NCI-H510A treated with DMSO at 0.1 percent for 48 hours (cell line): ENCODE results near the gene SGPP1.
A peak's percentile ranks its signal among the peaks of the same experiment; 100 is the strongest.
"Not testable (repeated sequence)": the region's sequence is repeated elsewhere in the genome, so short reads cannot be mapped to it uniquely, and the experiment has no call there.

ENCODE experiments used
- DNase-seq: peaks from one replicate; lab custom pipeline; 2025; lab: John Stamatoyannopoulos, UW

SGPP1 gene

DNA sequence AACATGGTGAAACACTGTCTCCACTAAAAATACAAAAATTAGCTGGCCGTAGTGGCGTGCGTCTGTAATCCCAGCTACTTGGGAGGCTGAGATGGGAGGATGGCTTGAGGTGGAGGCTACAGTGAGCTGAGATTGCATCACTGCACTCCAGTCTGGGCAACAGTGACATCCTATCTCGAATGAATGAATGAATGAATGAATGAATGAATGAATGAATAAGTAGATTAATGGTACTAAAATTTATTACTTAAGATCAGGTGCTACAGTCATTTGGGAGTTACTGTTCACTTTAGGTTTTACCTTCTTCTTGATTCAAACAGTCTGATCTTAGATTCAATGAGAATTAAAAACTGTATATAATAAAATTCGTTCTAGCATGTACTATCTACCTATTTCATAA, 54.6 kb downstream of the SGPP1 start:
- no peak for DNase-seq

DNA sequence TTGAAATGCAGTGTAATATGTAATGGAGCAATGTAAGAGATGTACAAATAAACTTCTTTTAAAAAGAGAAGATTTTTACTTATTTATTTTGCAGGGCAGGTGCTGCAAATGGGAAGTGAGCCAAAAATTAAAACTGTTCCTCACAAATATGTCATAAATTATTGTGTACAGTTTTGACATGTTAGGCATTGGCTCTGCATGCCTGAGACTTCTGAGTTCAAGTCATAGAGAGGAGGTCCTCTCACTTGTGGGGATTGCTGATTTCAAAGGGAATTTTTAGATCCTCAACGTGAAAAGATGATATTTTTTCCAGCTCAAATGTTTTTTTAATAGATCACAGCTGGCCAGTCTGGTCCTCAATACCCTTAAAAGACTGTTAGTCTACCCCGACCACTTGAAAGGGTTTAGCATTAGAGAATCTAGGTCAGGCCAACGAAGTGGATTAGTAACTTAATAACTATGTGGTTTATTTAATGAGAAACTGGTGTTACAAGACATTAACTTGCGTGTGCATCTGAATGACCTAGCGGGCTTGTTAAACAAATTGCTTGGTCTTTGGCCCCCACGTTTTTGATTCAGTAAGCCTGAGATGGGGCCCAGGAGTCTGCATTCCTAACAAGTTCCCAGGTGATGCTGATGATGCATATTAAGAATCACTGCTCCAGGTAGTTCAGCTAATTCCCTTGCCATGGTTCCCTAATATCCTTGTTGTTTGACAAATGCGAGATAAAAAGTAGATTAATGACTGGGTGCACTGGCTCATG, 55.3 kb downstream of the SGPP1 start:
- DNase-seq = peak; percentile 11

DNA sequence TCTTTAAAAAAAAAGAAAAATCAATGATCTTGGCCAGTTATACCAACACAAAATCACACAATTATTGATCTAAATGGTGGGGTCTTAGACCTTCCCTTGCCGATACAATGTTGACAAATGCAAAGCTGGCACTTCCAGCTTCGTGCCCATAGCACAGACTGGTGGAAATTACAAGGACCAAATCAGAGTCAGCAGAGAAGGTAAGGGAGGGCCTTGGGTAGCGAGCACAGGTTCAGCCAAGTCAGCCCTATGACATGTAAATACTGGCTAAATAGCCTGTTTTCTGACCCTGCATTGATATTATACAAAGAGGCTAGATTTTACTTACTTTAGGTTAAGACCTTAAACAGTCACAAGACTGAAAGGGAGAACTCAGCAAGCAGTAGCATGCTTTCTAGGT, 55.9 kb downstream of the SGPP1 start:
- no peak for DNase-seq

DNA sequence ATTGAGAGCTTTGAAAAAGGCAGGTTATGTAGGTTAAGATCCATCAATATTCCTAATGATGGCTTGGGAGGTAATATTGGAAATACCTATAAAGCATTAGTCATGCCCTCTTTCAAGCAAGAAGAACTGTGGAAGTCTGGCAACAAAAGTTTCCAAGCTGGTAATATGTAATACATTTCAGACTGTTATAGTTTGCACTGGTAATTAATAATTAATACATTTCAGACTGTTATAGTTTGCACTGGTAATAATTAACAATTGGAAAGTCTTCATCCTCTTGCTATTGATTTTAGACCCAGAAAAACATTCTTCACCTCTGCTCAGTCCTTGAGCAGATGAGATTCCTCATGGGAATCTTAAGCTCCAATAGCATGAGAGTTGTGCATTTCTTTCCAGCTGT, 57.2 kb downstream of the SGPP1 start:
- DNase-seq = no peak

DNA sequence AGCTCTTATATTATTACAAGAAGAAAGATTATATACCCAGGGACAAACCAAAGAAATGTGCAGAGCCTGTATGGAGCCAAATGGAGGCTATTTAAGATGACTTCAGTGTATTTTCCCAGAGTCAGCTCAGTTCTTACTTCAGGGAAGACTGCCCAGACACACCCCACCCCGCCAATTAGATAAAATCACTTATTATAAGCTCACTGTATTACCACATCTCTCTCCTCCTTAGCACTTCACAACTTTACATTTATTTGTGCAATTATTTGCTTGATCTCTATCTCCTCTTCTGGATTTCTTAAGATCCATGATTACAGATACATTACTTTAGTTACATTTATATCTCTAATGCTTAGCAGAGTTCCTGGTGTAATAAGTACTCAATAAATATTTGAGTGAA, 61.5 kb downstream of the SGPP1 start:
- DNase-seq = no peak

DNA sequence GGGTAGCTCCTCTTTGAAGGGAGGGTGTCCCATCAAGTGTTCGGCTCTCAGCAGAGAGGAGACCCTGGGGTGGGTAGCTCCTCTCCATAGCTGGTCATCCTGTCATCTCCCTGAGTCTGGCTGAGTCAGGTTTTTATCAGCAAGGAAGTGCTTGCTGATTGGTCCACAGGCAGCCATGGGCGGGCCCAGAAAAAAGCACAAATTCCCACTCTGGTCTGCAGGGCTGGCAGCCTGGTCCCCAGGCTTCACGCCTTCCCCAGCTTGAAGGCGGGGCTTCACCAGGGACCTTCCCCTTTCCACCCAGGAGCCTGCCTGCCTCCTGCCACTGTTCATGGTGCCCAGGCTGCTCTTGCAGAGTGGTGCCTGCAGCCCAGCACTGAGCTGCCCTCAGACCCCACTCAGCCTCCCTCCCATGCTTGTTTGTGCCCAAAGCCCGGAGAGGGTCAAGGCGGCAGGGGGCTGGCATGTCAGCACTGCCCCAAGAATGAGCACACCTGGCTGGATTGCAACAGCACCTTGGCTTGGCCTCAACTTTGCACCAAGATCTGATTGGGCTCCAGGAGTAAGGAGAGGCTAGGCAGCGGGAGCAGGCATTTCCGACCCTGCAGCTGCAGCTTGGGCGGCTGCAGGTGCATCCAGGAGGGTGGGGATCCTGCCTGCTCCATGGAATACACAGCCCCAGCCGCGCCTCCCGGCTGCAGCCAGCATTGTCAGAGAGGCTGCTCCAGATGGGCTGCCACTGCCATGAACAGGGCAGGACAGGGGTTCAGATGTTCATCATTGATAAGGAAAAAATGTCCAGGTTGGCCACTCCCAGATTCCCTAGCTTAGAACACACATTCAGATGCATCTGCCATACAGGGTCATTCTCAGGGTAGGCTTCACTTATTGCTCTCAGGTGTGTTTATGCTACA, 64.2 kb downstream of the SGPP1 start:
- no peak for DNase-seq

DNA sequence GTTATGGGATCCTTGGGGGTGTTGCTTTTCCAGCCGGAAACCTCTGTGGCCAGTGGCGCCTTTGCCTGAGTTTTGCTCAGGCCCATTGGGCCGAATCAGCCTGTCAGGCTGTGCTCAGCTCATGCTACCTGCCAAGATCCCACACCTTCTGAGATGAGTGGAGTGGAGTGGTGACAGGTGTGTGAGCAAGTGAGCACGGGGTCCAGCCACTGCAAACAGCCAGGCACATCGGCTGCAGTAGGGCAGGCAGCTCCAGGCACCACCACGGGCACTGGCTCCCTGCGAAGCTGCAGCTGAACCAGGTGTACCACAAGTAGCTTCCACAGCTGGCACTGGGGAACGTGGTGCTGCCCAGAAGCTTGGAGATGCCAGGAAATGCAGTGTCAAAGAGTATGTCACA, 65.1 kb downstream of the SGPP1 start:
- peak; percentile 14 for DNase-seq

DNA sequence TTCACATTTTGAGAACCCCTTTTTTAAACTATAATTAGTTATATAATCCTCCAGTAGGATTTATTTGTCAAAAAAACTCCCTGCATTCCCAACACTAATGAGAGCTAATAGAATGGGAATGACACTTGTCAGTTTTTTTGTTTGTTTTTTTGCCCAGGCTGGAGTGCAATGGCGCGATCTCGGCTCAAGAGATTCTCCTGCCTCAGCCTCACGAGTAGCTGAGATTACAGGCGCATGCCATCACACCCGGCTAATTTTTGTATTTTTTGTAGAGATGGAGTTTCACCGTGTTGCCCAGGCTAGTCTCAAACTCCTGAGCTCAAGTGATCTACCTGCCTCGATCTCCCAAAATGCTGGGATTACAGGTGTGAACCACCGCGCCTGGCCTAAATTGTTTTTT, 66.0 kb downstream of the SGPP1 start:
- not testable (repeated sequence) for DNase-seq

DNA sequence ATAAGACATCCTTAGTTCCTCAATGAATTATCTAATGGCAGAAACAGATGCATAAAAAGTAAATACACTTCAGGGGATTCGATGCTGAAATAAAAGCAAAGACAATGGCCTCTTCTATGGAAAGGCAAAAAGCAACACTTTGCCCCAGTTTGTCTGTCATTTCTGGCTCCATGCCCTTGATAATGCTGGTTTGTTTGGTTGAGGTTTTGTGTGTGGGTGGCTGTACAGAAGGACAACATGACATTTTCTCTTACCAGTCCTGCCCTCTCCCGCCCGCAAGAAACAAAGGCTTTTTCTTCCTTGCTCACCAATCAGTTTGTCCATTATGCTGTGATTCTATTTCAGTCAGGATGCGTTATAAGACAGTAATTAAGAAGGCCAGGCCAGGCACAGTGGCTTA, 68.1 kb downstream of the SGPP1 start:
- no peak for DNase-seq

DNA sequence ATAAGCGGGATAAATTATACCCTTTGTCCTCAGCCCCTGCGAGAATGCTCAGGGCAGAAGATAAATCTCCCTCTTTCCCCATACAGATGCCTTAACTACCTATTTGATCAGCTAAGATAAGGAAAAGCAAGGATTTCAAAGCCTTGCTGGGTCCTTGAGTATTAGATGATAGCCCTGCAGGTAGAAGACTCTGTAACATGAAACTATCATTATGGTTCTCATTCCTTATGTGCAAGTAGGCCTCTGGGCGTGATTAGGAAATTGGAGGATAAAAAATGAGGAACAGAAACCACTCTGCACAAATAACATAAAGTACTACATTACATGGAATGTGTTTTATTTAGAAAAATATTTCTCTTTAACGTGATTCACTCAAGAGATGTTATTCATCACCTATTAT, 71.7 kb downstream of the SGPP1 start:
- no peak for DNase-seq

DNA sequence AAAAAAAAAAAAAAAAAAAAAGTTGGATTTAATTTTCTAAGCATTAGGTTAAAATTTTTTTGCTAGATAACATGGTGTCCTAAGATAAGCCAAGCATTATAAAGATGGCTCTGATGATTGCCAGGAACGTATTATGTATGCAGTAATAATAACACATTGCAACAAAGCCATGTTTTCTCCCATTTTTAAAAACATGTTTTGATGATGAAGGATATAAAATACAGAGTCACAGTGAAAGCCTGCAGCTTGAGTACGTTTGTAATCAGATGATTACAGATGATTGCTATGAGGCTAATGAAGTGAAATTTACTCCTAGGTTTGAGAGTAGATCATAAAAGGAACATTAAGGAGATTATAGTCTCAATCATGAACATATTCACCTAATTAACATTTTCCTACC, 72.9 kb downstream of the SGPP1 start:
- no peak for DNase-seq

DNA sequence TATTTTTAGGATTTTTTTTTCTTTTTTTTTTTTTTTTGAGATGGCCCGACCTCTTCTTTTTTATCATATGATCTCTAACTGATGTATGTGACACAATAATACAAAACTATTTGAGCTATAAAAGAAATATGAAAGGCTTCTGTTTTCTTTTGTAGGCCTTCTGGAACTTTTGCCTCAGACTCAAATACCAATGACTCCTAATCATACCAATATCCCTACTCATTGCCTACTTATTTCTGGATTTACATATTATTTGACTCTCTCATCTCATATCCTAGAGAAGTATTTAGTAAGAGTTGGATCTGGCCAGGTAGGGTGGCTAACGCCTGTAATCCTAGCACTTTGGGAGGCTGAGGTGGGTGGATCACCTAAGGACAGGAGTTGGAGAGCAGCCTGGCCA, 73.5 kb downstream of the SGPP1 start:
- no peak for DNase-seq

DNA sequence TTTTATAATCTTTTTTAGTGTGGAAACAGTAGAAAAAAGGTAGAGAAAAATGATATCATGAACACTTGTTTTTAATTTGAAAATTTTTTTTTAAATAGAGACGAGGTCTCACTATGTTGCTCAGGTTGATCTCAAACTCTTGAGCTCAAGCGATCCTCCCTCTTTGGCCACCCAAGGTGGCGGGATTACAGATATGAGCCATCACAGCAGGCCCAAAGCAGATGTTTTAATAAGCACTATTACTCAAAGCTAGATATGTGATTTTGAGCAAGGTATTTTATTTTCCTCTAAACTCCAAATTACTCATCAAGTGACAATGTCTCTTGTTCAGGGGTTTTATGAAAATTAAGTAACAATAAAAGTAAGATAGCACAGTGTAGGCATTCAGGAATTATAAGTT, 75.5 kb downstream of the SGPP1 start:
- DNase-seq = no peak

DNA sequence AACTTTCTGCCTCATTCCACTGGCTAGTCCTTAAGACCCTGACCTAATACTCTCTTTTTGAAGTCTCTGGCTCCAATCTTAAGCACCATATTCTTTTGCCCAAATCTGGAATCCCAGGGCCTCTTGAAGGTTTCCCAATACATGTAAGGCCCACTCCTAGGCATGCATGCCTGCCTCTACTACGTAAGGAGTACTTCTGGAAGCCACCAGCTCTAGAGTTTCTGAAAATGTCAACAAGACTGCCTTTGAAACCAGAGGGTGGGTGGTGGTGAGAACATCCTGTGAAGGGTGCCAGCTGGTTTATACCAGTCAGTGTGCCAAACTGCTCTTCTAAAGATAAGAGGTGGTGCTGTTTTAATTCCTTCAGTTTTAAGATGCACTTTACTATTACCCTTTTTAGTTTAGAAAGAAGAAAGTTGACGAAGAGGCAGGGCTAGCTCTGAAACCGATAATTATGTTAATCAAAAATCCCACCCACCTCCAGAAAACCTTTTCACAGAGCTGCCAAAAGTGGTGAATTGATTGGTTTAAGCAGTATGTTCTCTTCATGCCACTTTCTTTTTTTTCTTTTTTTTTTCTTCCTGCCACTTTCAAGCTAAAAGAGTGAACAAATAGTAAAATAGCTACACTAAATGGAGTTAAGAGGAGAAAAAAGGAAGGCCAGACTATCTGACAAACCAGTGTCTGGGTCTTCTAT, 77.5 kb downstream of the SGPP1 start:
- DNase-seq = peak; percentile 44

DNA sequence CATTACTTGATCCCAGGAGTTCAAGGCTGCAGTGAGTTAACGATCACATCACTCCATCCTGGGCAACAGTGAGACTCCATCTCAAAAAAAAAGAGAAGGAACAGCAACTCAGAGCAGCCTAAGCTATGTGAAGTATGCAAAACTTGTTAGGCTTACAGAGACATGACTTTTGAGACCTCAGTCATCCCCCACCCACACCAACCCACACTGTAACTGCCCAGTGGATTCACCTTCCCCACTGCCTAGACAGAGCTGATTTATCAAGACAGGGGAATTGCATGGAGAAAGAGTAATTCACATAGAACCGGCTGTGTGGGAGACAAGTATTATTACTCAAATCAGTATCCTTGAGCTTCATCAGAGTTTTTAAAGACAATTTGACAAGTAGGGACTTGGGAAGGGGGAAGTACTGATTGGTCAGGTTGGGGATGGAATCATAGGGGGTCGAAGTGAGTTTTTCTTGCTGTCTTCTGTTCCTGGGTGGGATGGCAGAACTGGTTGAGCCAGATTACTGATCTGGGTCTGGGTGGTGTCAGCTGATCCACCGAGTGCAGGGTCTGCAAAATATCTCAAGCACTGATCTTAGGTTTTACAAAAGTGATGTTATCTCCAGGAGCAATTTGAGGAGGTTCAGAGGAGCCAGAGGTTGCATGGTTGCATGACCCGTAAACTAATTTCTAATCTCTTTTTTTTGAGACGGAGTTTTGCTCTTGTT, 80.0 kb downstream of the SGPP1 start:
- DNase-seq = no peak

DNA sequence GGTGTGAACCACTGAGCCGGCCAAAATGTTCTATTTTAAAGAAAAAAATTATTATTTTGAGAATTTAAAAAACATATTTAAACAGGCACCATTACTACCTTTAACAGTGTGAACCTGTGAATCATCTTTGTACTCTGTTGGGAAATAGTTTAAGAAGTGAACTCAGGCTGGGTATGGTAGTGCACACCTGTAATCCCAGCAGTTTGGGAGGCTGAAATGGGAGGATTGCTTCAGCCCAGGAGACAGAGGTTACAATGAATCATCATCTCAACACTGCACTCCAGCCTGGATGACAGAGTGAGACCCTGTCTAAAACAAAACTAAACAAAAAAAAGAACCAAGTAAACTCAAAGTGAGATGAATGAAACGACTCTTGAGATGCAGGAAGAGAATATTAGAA, 83.1 kb downstream of the SGPP1 start:
- no peak for DNase-seq

DNA sequence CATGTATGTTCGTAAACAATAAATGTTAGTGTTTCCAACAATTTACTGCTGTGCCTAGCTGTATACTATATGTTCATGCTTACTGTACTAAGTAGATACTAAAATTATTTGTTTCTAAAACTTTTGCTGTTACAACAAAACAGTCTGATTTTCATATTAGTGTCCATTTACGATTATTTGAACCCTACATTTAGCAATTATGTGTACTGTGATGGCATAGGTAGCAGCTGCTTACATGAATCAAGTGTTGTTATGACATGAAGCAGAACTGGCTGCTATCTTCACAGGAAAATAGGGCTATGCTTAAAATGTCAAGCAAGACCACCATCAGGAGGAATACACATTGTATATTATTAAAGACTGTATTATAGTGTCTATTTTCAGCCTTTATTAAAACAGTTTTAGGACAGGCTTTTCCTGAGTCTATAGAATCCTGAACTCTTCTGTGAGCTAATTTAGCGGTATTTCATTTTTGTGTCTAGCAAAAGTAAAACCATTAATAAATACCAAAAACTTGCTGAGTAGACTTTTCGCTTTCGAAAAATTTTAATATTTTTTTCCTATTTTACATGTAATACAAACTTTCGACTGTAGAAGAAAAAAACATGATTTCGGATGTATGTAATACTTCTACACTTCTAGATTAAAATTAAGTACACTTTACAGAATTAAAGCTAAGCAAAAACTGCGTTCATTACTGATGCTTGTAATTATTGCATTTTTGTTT, 85.0 kb downstream of the SGPP1 start:
- no peak for DNase-seq

DNA sequence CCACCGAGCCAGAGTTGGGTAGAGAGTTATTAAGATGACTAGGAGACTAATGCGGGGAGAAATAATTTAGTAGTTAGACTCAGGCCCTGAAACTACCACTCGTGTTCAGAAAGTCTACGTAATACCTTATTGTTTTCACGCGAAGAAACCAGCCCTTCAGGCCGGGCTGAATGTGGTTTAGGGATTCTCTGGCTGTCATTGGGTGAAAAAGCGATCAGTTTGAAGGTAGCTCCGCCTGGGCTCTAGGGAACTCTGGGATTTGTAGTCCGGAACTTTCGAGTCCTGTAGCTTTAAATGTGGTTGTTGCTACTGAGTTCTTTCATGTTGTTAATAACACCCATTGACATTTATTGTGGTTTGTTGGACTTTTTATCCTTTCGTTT, 85.6 kb downstream of the SGPP1 start:
- peak; percentile 93 for DNase-seq

DNA sequence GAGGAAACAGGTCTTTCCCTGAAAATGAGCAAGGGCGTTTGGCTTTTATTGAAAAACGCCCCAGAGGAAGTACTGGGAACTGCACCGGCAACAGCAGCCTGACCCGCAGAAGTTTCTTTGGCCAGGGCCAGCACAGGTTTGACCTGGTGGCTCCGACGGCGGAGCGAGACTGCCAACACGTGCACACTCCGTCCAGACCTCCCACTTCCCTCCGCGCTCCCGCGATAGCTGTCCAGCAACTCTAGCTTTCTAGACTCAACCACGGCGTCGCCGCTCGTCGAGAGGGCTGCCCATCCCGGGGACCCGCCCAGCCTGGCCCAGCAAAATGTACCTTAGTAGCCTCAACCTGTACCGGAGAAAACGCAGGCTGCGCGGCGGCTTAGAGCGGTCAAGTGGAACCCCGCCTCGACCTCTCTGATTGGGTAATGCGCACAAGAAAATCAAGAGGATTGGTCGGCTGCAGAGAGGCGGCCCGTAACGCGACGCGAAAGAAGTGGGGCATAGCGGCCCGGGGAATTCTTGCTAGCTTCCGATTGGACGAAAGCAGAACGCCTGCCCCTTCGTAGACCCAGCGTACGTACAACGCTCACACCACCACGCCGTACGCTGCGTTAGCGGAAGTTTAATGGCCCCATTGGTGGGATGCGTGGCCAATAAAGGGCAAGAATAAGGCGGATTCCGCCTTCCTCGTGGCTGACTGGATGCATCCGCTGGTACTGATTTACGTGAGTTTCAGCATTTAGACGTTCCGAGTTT, 86.2 kb downstream of the SGPP1 start, which contains the start of gene WDR89:
Gene WDR89 (minus strand): TSS at position 399 of the 756 bp plus-strand sequence. CDS start 41,929 bp downstream, outside the sequence.
- peak; percentile 97 for DNase-seq

DNA sequence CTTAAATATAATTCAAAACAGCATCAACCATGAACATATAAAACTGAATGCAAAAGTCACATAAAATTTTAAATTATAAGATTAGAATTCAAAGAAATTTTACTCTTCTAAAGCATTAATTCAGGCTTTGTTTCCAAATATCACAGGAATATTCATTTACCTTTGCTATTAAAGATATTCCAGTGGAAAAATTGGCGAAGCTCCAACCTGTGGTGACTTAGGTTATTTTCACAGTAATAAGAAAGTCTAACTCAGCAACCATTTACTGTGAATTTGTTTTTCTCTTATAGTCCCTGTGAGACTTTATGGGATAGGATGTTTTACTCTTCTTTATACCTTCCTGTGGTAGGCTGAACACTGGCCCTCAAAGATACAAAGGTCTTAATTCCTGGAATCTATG, 89.4 kb downstream of the SGPP1 start:
- DNase-seq = no peak
